ENCODE results near the gene NCAPD2.

Gene NCAPD2

DNA sequence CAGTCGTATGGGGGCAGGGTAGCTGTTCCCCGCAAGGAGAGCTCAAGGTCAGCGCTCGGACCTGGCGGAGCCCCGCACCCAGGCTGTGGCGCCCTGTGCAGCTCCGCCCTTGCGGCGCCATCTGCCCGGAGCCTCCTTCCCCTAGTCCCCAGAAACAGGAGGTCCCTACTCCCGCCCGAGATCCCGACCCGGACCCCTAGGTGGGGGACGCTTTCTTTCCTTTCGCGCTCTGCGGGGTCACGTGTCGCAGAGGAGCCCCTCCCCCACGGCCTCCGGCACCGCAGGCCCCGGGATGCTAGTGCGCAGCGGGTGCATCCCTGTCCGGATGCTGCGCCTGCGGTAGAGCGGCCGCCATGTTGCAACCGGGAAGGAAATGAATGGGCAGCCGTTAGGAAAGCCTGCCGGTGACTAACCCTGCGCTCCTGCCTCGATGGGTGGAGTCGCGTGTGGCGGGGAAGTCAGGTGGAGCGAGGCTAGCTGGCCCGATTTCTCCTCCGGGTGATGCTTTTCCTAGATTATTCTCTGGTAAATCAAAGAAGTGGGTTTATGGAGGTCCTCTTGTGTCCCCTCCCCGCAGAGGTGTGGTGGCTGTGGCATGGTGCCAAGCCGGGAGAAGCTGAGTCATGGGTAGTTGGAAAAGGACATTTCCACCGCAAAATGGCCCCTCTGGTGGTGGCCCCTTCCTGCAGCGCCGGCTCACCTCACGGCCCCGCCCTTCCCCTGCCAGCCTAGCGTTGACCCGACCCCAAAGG, 41.2 kb downstream of the NCAPD2 start:
- DNase-seq (ENCODE audit: low read depth) = peak; percentile 76

DNA sequence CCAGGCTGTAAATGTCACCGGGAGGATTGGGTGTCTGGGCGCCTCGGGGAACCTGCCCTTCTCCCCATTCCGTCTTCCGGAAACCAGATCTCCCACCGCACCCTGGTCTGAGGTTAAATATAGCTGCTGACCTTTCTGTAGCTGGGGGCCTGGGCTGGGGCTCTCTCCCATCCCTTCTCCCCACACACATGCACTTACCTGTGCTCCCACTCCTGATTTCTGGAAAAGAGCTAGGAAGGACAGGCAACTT, 41.7 kb downstream of the NCAPD2 start:
- no peak for DNase-seq (ENCODE audit: low read depth)

DNA sequence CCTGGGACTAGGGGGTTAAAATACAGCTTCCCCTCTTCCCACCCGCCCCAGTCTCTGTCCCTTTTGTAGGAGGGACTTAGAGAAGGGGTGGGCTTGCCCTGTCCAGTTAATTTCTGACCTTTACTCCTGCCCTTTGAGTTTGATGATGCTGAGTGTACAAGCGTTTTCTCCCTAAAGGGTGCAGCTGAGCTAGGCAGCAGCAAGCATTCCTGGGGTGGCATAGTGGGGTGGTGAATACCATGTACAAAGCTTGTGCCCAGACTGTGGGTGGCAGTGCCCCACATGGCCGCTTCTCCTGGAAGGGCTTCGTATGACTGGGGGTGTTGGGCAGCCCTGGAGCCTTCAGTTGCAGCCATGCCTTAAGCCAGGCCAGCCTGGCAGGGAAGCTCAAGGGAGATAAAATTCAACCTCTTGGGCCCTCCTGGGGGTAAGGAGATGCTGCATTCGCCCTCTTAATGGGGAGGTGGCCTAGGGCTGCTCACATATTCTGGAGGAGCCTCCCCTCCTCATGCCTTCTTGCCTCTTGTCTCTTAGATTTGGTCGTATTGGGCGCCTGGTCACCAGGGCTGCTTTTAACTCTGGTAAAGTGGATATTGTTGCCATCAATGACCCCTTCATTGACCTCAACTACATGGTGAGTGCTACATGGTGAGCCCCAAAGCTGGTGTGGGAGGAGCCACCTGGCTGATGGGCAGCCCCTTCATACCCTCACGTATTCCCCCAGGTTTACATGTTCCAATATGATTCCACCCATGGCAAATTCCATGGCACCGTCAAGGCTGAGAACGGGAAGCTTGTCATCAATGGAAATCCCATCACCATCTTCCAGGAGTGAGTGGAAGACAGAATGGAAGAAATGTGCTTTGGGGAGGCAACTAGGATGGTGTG, 42.3 kb downstream of the NCAPD2 start:
- no peak for DNase-seq (ENCODE audit: low read depth)

DNA sequence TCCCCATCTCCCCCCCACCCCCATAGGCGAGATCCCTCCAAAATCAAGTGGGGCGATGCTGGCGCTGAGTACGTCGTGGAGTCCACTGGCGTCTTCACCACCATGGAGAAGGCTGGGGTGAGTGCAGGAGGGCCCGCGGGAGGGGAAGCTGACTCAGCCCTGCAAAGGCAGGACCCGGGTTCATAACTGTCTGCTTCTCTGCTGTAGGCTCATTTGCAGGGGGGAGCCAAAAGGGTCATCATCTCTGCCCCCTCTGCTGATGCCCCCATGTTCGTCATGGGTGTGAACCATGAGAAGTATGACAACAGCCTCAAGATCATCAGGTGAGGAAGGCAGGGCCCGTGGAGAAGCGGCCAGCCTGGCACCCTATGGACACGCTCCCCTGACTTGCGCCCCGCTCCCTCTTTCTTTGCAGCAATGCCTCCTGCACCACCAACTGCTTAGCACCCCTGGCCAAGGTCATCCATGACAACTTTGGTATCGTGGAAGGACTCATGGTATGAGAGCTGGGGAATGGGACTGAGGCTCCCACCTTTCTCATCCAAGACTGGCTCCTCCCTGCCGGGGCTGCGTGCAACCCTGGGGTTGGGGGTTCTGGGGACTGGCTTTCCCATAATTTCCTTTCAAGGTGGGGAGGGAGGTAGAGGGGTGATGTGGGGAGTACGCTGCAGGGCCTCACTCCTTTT, 43.1 kb downstream of the NCAPD2 start:
- no peak for DNase-seq (ENCODE audit: low read depth)

DNA sequence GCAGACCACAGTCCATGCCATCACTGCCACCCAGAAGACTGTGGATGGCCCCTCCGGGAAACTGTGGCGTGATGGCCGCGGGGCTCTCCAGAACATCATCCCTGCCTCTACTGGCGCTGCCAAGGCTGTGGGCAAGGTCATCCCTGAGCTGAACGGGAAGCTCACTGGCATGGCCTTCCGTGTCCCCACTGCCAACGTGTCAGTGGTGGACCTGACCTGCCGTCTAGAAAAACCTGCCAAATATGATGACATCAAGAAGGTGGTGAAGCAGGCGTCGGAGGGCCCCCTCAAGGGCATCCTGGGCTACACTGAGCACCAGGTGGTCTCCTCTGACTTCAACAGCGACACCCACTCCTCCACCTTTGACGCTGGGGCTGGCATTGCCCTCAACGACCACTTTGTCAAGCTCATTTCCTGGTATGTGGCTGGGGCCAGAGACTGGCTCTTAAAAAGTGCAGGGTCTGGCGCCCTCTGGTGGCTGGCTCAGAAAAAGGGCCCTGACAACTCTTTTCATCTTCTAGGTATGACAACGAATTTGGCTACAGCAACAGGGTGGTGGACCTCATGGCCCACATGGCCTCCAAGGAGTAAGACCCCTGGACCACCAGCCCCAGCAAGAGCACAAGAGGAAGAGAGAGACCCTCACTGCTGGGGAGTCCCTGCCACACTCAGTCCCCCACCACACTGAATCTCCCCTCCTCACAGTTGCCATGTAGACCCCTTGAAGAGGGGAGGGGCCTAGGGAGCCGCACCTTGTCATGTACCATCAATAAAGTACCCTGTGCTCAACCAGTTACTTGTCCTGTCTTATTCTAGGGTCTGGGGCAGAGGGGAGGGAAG, 43.9 kb downstream of the NCAPD2 start:
- DNase-seq (ENCODE audit: low read depth) = peak; percentile 67

DNA sequence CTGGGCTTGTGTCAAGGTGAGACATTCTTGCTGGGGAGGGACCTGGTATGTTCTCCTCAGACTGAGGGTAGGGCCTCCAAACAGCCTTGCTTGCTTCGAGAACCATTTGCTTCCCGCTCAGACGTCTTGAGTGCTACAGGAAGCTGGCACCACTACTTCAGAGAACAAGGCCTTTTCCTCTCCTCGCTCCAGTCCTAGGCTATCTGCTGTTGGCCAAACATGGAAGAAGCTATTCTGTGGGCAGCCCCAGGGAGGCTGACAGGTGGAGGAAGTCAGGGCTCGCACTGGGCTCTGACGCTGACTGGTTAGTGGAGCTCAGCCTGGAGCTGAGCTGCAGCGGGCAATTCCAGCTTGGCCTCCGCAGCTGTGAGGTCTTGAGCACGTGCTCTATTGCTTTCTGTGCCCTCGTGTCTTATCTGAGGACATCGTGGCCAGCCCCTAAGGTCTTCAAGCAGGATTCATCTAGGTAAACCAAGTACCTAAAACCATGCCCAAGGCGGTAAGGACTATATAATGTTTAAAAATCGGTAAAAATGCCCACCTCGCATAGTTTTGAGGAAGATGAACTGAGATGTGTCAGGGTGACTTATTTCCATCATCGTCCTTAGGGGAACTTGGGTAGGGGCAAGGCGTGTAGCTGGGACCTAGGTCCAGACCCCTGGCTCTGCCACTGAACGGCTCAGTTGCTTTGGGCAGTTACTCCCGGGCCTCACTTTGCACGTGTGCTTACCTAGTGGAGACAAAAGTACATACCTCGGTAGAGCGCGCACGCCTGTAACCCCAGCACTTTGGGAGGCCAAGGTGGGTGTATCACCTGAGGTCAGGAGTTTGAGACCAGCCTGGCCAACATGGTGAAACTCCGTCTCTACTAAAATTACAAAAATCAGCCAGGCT, 44.8 kb downstream of the NCAPD2 start:
- no peak for DNase-seq (ENCODE audit: low read depth)

DNA sequence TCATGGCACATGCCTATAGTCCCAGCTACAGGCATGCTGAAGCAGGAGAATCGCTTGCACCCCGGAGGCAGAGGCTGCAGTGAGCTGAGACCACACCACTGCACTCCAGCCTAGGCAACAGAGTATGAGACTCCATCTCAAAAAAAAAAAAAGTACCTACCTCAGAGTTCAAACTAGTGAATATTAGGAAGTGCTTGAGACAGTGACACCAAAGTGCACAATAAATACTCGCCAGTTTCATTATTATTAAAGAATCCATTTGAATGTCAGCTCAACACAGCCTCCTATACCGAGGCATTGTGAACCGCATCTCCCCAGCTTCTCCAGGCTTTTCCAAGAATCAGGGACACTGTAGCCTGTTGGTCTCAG, 45.4 kb downstream of the NCAPD2 start:
- DNase-seq (ENCODE audit: low read depth) = no peak

DNA sequence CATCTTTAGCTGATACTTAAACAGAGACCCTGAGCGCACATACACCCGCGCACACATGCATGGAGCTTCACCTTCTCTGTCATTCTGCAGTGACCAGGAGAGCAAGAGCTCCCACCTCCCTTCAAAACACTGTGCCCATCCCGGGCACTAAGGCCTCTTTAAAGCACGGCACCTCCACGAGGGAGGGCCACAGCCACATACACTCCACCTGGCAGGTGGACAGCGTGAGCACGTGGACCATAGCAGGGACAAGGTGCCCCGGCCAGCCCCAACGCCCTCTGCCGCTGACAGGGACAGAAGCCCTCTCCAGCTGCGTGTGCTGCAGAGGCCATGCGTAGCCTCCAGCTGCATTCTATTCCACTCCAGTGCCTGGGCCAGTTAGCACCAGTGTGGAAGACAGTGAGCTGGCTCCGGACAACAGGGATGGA, 45.8 kb downstream of the NCAPD2 start:
- no peak for DNase-seq (ENCODE audit: low read depth)

DNA sequence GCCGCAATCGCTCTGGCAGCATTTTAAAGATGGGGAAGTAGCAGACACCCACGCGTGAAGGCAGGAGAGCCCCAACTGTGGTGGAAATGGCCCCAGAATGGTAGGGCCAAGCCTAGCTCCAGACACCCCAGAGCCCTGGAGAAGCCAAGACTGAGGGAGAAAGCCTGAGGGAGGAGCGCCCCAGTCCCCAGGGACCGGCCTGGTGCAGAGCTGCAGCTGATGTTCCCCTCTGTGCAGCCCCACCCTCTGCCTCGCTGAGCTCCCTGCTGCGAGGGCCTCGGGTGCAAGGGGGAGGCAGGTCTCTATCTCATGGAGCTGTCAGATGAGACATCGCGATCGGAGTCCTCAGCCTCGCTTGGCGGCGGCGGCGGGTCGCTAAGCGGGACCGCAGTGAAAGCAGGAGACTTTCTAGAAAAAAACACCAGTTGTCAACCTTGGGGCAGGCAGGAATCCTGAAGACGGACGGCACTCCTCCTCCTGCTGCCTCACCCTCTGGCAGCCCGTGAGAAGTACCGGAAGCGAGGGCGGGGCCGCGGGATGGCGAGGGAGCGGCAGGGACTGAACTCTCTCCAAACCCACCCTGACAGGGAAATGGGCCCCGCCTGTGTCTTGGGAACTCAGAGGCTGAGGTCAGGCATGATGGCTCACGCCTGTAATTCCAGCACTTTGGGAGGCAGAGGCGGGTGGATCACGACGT, 46.4 kb downstream of the NCAPD2 start:
- DNase-seq (ENCODE audit: low read depth) = no peak

DNA sequence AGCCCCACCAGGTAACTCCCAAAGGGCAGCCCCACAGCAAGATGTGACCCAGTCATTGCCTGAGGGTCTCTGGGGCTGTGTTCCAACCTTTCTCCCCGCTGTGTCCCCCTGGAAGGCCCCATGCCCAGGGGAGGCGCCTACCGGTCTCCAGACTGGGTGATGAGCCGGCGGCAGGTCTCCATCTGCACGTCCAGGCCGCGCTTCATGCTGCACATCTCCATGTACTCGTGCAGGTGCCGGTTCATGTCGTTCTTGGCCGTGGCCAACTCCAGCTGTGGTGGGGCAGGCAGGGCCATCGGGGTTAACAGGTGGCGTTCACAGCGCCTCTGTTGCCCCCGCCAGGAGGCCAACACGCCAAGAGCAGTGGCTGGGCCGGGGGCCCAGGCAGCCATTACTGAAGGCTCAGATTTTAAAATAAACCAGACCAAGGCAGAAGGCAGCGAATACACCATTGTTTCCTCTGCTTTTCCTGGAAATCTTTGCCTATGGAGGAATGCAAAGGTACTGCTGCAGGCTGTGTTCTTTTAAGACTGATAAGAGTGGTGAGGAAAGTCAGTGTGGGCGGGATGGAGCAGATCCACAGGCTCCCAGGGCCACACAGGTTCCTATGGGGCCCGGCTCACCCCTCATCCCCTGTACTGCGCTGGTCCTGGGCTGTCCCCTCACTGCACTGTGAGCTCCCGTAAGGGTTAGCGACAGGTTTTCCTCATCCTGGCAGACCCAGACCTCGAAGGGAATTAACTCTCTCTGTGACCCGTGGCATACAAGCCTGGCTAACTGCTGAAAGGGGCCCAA, 47.7 kb downstream of the NCAPD2 start:
- no peak for DNase-seq (ENCODE audit: low read depth)

DNA sequence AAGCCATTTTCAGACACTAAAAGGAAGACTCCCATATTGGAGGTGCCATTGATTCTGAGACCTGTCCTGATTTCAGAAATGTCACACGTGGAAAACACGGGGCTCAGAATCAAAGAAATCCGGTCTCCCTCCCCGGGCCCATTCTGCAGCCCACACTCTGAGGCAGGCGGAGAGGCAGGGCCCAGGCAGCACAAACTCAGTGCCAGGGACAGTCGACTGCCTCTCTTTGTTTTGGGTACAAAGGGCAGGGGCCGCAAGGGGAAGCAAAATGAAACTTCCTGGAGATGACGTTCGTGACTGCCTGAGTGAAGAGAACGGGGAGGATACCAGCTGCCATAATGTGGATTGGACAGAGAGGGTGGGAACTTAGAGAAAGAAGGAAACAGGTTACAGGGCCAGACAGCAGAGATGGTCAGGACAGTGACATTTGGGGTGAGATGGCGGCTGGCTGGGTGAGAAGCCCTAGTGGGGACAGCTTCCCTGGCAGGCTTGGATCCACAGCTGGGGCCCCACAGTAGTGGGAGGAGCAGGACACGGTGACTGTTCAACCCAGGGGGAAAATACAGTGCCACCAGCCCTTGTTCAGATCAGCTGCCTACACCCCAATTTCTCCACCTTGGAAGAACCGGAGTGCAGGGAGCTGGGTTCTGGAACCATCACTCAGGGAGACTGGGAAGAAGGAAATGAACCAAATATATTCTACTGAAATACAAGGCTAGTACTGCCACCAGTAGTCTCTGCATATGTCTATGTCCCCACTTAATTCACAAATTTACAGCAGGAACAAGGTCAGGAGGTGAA, 48.5 kb downstream of the NCAPD2 start:
- no peak for DNase-seq (ENCODE audit: low read depth)

DNA sequence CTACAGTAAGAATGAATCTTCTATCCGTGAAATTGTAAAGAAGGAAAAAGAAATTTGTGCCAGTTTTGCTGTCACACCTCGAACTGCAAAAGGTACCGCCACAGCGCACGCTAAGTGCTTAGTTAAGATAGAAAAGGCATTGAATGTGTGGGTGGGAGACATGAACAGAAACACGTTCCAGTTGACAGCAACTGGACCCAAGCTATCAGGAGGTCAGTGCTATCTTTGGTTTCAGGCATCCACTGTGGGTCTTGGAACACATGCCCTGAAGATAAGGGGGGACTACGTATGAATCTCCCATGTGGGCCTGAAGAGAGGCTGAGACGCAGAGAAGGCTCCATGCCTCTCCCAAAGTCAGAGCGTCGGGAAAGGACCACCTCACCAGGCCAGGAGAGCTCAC, 52.1 kb downstream of the NCAPD2 start:
- no peak for DNase-seq (ENCODE audit: low read depth)

DNA sequence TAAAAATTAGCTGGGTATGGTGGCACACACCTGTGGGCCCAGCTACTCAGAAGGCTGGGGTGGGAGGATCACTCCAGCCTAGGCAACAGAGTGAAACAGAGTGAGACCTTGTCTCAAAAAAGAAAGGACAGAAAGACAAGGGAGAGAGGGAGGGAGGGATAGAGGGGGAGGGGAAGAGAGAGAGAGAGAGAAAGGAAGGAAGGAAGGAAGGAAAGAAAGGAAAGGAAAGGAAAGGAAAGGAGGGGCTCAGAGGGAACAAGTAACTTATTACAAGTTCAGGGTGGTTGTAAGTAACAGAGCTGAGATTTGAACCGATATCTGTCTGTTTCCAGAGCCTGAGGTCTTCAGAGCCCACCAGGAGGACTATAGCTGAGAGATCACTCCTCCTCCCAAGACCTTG, 53.7 kb downstream of the NCAPD2 start:
- DNase-seq (ENCODE audit: low read depth) = no peak

DNA sequence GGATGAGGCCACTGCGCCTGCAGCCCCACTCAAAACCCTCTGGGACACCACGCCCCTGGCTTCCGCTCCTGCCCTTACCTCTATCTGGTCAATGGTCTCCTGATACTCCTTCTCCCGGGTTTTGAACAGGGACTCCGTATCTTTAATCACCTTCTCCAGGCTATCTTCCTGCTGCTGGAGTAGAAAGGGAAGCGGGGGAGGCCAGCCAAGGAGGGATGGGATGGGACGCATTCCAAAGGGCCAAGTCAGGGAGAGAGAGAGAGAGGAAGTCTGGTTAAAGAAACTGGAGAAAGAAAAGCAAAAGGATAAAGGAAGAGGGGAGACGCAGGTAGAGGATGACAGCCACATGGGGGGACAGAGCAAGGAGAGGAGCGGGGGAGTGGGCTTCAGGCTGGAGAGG, 54.1 kb downstream of the NCAPD2 start:
- no peak for DNase-seq (ENCODE audit: low read depth)

DNA sequence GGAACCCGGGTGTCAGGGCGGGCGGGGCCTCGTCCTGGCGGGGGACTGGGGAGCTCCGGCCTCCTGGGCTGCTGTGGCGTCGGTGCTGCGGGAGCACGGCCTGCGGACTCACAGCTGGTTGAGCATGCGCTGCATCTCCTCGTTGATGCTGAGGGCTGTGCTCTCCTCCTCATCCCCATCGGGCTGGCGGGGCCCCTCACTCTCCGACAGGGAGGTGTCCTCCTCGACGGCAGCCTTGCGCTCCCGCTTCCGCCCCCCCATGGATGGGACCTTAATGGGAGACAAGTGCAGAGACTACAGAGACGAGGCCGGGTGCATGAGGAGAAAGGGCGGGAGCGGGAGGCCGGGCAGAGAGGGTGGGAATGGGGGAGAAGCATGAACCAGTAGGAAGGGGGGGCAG, 54.7 kb downstream of the NCAPD2 start:
- no peak for DNase-seq (ENCODE audit: low read depth)

DNA sequence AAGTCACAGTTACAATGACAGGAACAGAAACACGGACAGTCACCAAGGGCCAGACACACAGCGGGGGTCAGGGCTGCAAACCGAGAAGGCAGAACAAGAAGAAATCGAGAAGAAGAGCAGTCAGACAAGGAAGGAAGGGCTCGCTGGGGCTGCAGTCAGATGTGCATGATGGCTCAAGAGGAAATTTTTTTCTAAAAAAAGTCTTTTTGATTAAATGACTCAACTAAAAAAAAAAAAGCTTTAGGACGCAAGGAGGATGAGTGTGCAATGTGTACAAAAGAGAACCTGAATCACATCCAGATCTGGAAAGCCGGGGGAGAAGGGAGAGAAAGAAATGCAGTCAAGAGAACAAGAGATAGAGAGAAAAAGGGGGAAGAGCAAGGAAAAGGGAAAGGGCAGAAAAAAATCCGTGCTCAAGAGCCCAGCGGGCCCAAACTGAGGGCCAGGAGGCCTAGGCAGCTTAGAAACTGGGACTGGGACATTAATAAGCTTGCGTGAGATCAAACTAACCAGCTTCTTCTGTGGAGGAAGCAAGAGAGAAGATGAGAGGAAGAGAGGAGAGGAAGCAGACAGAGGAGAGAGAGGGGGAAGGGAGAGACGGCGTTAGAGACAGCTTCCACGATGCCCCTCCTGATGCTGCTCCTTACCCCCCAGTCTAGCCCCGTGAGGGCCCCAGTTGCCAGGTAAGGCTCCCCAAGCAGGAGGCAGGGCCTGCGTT, 55.2 kb downstream of the NCAPD2 start:
- no peak for DNase-seq (ENCODE audit: low read depth)

DNA sequence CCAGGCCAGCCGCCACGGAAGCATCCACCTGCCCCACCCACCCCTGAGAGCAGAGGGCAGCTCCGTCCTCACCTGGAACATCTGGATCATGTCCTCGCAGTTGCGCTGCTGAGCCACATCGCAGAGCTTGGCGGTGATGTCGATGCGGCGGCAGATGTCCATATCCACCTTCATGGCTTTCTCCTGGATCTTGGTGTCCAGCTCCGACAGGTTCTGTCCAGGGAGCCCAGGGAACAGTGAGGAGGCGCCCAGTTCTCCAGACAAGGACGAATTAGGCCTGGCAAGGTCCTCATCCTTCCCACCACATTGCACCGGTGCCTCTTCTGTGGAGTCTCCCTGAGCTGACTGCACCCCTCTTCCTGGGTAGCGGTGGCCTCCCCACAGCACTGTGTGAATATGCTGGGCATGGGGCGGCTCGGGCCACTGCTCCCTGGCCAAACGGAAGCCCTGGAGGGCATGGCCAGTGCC, 55.8 kb downstream of the NCAPD2 start:
- DNase-seq (ENCODE audit: low read depth) = no peak
